HUDEP-2 (cell line): Measurements from ENCODE around the gene LRIG2.
A peak's percentile ranks its signal among the peaks of the same experiment; 100 is the strongest.
"Not testable (repeated sequence)": the region's sequence is repeated elsewhere in the genome, so short reads cannot be mapped to it uniquely, and the experiment has no call there.

Experiments used
- DNase-seq, 76 experiments: peaks; one replicate each; lab custom pipeline; 2025; ENCODE audit not compliant: unreplicated experiment in 76 of 76; lab: John Stamatoyannopoulos, UW

LRIG2 gene

GRCh38 chr1:113072757-113073478, at the start of gene LRIG2:
Gene LRIG2 (plus strand): TSS chr1:113073198. CDS start chr1:113073407, 209 bp downstream.
- DNase-seq: peak; percentile 35 to 98 (median 95)

GRCh38 chr1:113023316-113023715, 49.7 kb upstream of the LRIG2 start:
- not testable (repeated sequence) for DNase-seq

GRCh38 chr1:113027007-113027406, 46.0 kb upstream of the LRIG2 start:
- no peak for DNase-seq

- DNase-seq: no peak
Observed at GRCh38 chr1:113027449-113027848, 45.5 kb upstream of the LRIG2 start.

- DNase-seq: no peak
Observed at GRCh38 chr1:113029822-113030221, 43.2 kb upstream of the LRIG2 start.

- no peak for DNase-seq
Observed at GRCh38 chr1:113031171-113031933, 41.6 kb upstream of the LRIG2 start.

GRCh38 chr1:113035086-113035485, 37.9 kb upstream of the LRIG2 start:
- DNase-seq: no peak

GRCh38 chr1:113036639-113037321, 36.2 kb upstream of the LRIG2 start:
- DNase-seq: no peak

- DNase-seq: peak in 27 of 76 experiments; percentile 8 to 73 (median 41)
Observed at GRCh38 chr1:113040041-113040440, 33.0 kb upstream of the LRIG2 start.

- DNase-seq: no peak
Observed at GRCh38 chr1:113040718-113041412, 32.1 kb upstream of the LRIG2 start.

- DNase-seq: peak in 57 of 76 experiments; percentile 3 to 78 (median 38)
Observed at GRCh38 chr1:113041569-113042284, 31.3 kb upstream of the LRIG2 start.

GRCh38 chr1:113042285-113043143, 30.5 kb upstream of the LRIG2 start:
- peak in 71 of 76 experiments; percentile 13 to 84 (median 62) for DNase-seq

GRCh38 chr1:113043144-113043488, 29.9 kb upstream of the LRIG2 start:
- not testable (repeated sequence) for DNase-seq

- no peak for DNase-seq
Observed at GRCh38 chr1:113046569-113046968, 26.4 kb upstream of the LRIG2 start.

GRCh38 chr1:113048064-113048463, 24.9 kb upstream of the LRIG2 start:
- DNase-seq: no peak

- DNase-seq: no peak
Observed at GRCh38 chr1:113053344-113054126, 19.5 kb upstream of the LRIG2 start.

GRCh38 chr1:113055570-113055969, 17.4 kb upstream of the LRIG2 start:
- DNase-seq: no peak

- DNase-seq: no peak
Observed at GRCh38 chr1:113057006-113057405, 16.0 kb upstream of the LRIG2 start.
